Neural progenitor cell (in vitro differentiated cells): ENCODE measurements around the gene COL4A2. TPM values are rescaled to one million over a fixed set of nuclear protein-coding genes. Genes with fewer than 3 reads are reported as not detected.

Source experiments
- DNase-seq: peaks from one replicate; pipeline ENCODE4 v3.0.0-alpha.2; 2016; ENCODE audit warnings: low spot score
- H2AFZ ChIP-seq: fragments of 200-600 bp; sonication (generic); replicated peaks from 2 replicates; pipeline ENCODE4 v1.6.1; 2016; ENCODE audit warnings: antibody characterized with exemption
- H3F3A ChIP-seq: fragments of 200-600 bp; sonication (generic); 2 replicates; pipeline ENCODE4 v1.6.1; 2016; ENCODE audit warnings: antibody characterized with exemption, low read depth
- H3K27ac ChIP-seq: fragments of 200-600 bp; sonication (generic); 2 replicates; pipeline ENCODE4 v1.5.1; 2016; ENCODE audit warnings: mild to moderate bottlenecking
- H3K27me3 ChIP-seq: fragments of 200-600 bp; sonication (generic); 2 replicates; pipeline ENCODE4 v1.6.1; 2016; ENCODE audit warnings: mild to moderate bottlenecking, moderate library complexity
- H3K36me3 ChIP-seq: fragments of 200-600 bp; sonication (generic); 2 replicates; pipeline ENCODE4 v1.5.1; 2016
- H3K4me1 ChIP-seq: fragments of 200-600 bp; sonication (generic); 2 replicates; pipeline ENCODE4 v1.6.1; 2016; ENCODE audit warnings: mixed run types
- H3K4me2 ChIP-seq: fragments of 200-600 bp; sonication (generic); 2 replicates; pipeline ENCODE4 v1.6.1; 2016
- H3K4me3 ChIP-seq: fragments of 200-600 bp; sonication (generic); 2 replicates; pipeline ENCODE4 v1.5.1; 2016
- H3K79me2 ChIP-seq: fragments of 200-600 bp; sonication (generic); 2 replicates; pipeline ENCODE4 v1.6.1; 2016; ENCODE audit warnings: low read depth
- H3K9ac ChIP-seq: fragments of 200-600 bp; sonication (generic); 2 replicates; pipeline ENCODE4 v1.6.1; 2016
- H3K9me3 ChIP-seq: fragments of 200-600 bp; sonication (generic); 2 replicates; pipeline ENCODE4 v1.5.1; 2016; ENCODE audit warnings: low read depth
- H4K20me1 ChIP-seq: fragments of 200-600 bp; sonication (generic); 2 replicates; pipeline ENCODE4 v1.6.1; 2016; ENCODE audit warnings: low read depth
- H3K27ac Mint-ChIP-seq: 3 replicates; pipeline ENCODE4 v1.8.0; 2021; ENCODE audit warnings: mixed read lengths
- H3K27me3 Mint-ChIP-seq: 2 replicates; pipeline ENCODE4 v1.8.0; 2022; ENCODE audit warnings: low read depth, mild to moderate bottlenecking, inconsistent platforms, moderate library complexity, mixed read lengths; ENCODE audit not compliant: insufficient read depth
- H3K36me3 Mint-ChIP-seq: 3 replicates; pipeline ENCODE4 v1.8.0; 2021; ENCODE audit warnings: mixed read lengths
- H3K4me1 Mint-ChIP-seq: 3 replicates; pipeline ENCODE4 v1.8.0; 2021; ENCODE audit warnings: mixed read lengths
- H3K4me3 Mint-ChIP-seq: 3 replicates; pipeline ENCODE4 v1.8.0; 2021; ENCODE audit warnings: mild to moderate bottlenecking, moderate library complexity, mixed read lengths
- H3K9me3 Mint-ChIP-seq: 3 replicates; pipeline ENCODE4 v1.8.0; 2020; ENCODE audit warnings: mixed read lengths
- EZH2 ChIP-seq: fragments of 200-600 bp; sonication (generic); IDR thresholded peaks from 2 replicates; pipeline ENCODE4 v1.6.1; 2017; ENCODE audit warnings: antibody characterized with exemption, mild to moderate bottlenecking, moderate library complexity
- EZH2phosphoT487 ChIP-seq: fragments of 200-600 bp; sonication (generic); IDR thresholded peaks from 2 replicates; pipeline ENCODE4 v1.6.1; 2017; ENCODE audit warnings: antibody characterized with exemption
- total RNA-seq: library from RNA; depleted of rRNA; stranded (reverse); fragments of >200 nt; gene quantifications from 2 replicates; pipeline ENCODE4 v1.2.3, GENCODE V29; 2015; ENCODE audit warnings: low replicate concordance
- TF ChIP-seq, protein P1 (sequence below): fragments of 200-600 bp; sonication (generic); IDR thresholded peaks from 2 replicates; pipeline ENCODE4 v1.5.1; 2017; ENCODE audit warnings: antibody characterized with exemption, mild to moderate bottlenecking

The COL4A2 gene
- total RNA-seq, 1 donor from 2014 or later = 73.6 TPM

DNA sequence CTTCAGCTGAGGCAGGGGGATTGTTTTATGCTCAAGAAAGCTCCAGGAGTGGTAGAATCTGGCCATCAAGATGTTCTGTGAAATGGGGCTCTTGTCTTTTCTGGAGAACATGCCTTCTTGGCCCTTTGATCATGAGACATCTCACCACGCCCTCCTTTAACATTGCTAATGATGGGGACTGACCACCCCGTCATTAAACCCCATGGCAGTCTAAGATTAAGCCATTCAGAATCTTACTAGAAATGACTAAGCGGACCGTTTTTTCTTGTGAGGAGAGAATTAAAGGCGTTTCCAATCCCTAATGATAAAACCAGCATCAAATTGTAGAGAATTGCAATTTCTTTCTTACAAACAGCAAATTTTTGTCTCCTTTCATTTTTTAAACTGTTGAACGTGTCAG, 89.4 kb downstream of the COL4A2 start:
- H3K27me3 Mint-ChIP-seq = peaks cover 2% of the 10 kb centered on the region
- no peaks in the 10 kb centered on the region for H3F3A ChIP-seq
- H2AFZ ChIP-seq = no peak overlapping the region
- peaks cover 14% of the 10 kb centered on the region for H3K9me3 Mint-ChIP-seq
- H3K4me3 ChIP-seq = no peak overlapping the region
- no peak overlapping the region for H3K9ac ChIP-seq
- no peaks in the 10 kb centered on the region for H3K79me2 ChIP-seq
- no peaks in the 10 kb centered on the region for H3K4me1 ChIP-seq
- TF ChIP-seq EZH2 = no peak
- TF ChIP-seq, protein P1, sequence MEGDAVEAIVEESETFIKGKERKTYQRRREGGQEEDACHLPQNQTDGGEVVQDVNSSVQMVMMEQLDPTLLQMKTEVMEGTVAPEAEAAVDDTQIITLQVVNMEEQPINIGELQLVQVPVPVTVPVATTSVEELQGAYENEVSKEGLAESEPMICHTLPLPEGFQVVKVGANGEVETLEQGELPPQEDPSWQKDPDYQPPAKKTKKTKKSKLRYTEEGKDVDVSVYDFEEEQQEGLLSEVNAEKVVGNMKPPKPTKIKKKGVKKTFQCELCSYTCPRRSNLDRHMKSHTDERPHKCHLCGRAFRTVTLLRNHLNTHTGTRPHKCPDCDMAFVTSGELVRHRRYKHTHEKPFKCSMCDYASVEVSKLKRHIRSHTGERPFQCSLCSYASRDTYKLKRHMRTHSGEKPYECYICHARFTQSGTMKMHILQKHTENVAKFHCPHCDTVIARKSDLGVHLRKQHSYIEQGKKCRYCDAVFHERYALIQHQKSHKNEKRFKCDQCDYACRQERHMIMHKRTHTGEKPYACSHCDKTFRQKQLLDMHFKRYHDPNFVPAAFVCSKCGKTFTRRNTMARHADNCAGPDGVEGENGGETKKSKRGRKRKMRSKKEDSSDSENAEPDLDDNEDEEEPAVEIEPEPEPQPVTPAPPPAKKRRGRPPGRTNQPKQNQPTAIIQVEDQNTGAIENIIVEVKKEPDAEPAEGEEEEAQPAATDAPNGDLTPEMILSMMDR = no peak
- TF ChIP-seq EZH2phosphoT487 = no peak
- H3K36me3 ChIP-seq = no peaks in the 10 kb centered on the region
- no peaks in the 10 kb centered on the region for H3K9me3 ChIP-seq
- no peak overlapping the region for H3K4me3 Mint-ChIP-seq
- H4K20me1 ChIP-seq = no peaks in the 10 kb centered on the region
- H3K4me1 Mint-ChIP-seq = peaks cover 19% of the 10 kb centered on the region
- no peaks in the 10 kb centered on the region for H3K27me3 ChIP-seq
- H3K4me2 ChIP-seq = no peak overlapping the region
- H3K27ac ChIP-seq = no peak overlapping the region
- peaks cover 29% of the 10 kb centered on the region for H3K36me3 Mint-ChIP-seq
- H3K27ac Mint-ChIP-seq = no peak overlapping the region
- DNase-seq = no peak

DNA sequence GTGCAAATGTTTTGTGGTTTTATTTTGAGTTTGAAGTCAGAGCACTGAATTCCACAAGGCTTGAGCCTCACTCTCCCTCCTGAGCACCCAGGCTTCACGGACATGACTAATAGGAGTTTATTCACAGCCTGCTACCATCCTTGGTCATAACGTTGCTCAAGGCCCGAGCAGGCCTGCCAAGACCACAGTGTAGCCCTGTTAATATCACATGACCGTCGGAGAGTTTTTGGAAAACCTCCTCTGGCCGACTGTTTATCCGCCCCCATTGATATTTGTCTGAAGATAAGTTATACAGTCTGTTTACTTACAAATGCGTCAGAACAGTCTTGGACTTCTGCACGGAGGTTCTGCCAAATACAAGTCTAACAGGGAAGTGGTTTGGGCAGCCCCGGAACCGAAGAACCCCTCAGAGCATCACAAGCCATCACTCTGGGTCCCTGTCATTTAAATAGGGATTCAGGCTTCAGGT, 89.9 kb downstream of the COL4A2 start:
- no peak overlapping the region for H3K27ac ChIP-seq
- TF ChIP-seq, protein P1 = no peak

DNA sequence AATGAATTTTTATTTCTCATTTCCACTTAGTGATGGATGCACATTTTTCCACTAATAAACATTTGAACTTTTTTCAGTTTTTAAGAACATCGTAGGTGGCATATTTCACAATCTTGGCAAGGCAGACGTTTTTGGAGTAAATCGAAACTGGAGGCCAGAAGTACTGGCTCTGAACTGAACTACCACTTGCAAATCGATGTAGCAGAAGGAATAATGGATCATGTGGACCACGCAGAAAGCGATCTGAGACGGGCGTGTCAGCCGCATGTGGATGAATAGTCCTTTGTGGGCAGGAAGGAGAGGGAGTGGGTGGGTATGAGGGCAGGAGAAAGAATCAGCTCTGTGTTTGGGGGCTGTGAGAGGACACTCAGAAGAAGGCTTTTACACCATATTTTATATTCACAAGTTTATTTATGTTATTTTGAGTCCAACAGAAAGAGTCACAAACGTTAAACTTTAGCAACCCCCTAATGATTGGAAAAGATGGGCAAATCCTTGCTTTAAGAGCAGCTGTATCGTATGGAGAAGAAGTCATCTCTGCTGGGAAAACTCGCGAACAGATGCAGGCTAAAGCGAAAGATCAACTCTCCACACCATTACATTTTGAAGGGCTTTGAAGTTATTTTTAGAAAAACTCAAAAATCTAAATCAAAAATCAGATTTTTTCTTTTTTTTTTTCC, 90.5 kb downstream of the COL4A2 start:
- H3K79me2 ChIP-seq = no peaks in the 10 kb centered on the region
- peaks cover 4% of the 10 kb centered on the region for H3K9me3 Mint-ChIP-seq
- no peak for DNase-seq
- H3K27ac Mint-ChIP-seq = no peak overlapping the region
- H4K20me1 ChIP-seq = no peaks in the 10 kb centered on the region
- H3K27me3 Mint-ChIP-seq = peaks cover 2% of the 10 kb centered on the region
- H3K36me3 Mint-ChIP-seq = peaks cover 25% of the 10 kb centered on the region
- no peak overlapping the region for H3K4me3 ChIP-seq
- H3K4me3 Mint-ChIP-seq = no peak overlapping the region
- H3K4me1 Mint-ChIP-seq = peaks cover 12% of the 10 kb centered on the region
- TF ChIP-seq, protein P1 = no peak
- no peak for TF ChIP-seq EZH2phosphoT487
- TF ChIP-seq EZH2 = no peak
- H3K27ac ChIP-seq = no peak overlapping the region
- no peaks in the 10 kb centered on the region for H3K9me3 ChIP-seq
- H3F3A ChIP-seq = no peaks in the 10 kb centered on the region
- H3K36me3 ChIP-seq = no peaks in the 10 kb centered on the region
- H3K27me3 ChIP-seq = no peaks in the 10 kb centered on the region
- H3K4me1 ChIP-seq = no peaks in the 10 kb centered on the region
- H3K9ac ChIP-seq = no peak overlapping the region
- no peak overlapping the region for H2AFZ ChIP-seq
- no peak overlapping the region for H3K4me2 ChIP-seq

More for the DNA sequence above, 89.9 kb downstream of the COL4A2 start:
- no peaks in the 10 kb centered on the region for H3K9me3 ChIP-seq
- H2AFZ ChIP-seq = no peak overlapping the region
- Mint-ChIP-seq H3K36me3 (peaks cover 28% of the 10 kb centered on the region), H3K27ac (no peak overlapping the region), H3K9me3 (peaks cover 10% of the 10 kb centered on the region), H3K4me1 (peaks cover 17% of the 10 kb centered on the region), H3K4me3 (no peak overlapping the region), H3K27me3 (peaks cover 2% of the 10 kb centered on the region)
- no peaks in the 10 kb centered on the region for H3K27me3 ChIP-seq
- no peaks in the 10 kb centered on the region for H3K4me1 ChIP-seq
- DNase-seq = no peak
- no peak overlapping the region for H3K4me3 ChIP-seq
- no peak overlapping the region for H3K4me2 ChIP-seq
- H3K36me3 ChIP-seq = no peaks in the 10 kb centered on the region
- H3K79me2 ChIP-seq = no peaks in the 10 kb centered on the region
- no peak overlapping the region for H3K9ac ChIP-seq
- H4K20me1 ChIP-seq = no peaks in the 10 kb centered on the region
- H3F3A ChIP-seq = no peaks in the 10 kb centered on the region
